Activated T-cell treated with anti-CD3 and anti-CD28 coated beads, Interleukin-2, amount 50 U/mL, for 1 hour (primary cell): ENCODE data around the gene RPL19.

Experiments used
- DNase-seq: peaks from one replicate; pipeline ENCODE4 v3.0.0-alpha.2; 2020

The RPL19 gene

DNA sequence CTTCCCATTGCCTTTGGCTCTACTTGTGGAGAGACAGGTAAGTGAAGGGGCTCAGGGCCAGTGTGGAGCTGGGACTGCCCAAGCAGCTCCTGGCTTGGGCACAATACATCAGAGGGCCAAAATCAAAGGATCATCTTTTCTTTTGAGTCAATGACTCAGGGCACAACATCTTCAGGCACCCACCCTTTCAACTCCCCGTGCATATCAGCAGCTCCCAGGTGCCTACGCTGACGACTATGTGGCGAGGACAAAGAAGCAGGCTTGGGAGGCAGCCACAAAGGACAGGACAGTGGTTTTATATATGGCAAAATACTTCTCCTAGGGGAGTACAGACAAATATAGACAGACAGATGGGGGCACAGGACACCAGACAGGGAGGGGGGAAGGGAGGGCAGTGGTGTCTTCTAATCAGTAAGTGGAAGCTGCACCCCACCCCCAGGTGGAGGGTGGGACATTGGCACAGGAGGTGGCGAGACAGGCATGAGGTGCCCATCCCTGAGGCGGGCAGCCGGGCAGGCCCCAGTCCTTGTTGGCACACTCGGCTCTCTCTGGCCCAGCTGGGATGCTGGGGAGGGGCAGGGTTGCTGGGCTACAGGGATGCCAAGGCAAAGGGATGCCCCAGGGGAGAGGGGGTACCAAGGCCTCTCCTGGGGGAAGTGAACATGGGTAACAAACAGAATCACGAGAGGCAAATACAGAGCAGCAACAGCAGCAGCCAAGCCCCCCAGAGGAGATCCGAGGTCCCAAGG is 26.4 kb upstream of the RPL19 start:
- no peak for DNase-seq

DNA sequence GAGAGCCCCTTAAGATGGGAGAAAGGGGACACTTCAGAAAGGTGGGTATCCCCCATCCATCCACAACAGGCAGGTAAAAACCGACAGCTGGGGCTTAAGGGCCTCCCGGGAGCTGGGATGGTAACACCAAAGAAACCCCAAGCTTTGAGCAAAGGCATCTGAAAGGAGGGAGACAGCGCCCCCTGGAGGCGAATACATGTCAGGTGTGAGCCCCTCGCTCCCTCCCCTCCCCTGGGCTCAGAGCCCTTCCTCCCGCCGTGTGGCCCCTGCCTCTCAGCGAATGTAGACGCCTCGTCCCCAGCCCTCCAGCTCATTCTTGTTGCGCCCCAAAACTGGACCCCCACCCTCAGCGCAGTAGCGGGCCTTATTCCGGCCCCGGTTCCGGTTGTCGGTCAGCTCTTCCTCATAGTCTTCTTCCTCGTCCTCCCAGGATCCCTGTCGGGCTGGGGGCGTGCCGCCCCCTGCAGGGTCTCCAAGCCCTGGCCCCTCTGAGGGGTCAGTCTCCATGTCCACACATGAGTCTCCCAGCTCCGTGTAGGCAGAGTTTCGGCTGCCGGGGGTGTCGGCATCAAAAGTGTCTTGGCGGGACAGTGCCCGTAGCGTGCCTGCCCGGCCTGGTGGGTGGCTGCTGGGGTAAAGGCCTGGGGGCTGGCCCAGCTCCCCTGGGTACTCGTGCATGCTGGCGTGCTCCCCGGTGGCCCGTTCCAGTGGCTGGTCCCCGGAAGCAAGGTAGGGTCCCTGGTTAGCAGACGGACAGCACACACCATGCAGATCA is 25.0 kb upstream of the RPL19 start:
- peak; percentile 77 for DNase-seq

DNA sequence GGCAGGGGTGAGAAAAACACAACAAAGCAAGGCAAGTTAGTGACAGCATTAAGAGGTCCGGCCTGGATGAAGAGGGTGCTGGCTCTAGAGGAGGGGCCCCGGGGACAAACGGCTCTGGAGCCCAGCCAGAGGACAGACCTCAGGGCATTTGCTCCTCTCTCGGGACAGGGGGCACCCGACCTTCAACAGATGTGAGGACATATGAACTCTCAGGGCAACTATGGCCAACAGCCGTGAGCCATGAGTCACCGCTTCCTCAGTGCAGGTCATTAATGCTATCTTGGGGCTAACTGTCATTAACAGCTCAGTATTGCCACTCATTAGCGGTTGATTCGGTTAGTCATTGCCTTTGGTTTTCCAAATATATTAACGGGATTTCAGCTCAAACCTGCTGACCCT is 24.4 kb upstream of the RPL19 start:
- DNase-seq: no peak

DNA sequence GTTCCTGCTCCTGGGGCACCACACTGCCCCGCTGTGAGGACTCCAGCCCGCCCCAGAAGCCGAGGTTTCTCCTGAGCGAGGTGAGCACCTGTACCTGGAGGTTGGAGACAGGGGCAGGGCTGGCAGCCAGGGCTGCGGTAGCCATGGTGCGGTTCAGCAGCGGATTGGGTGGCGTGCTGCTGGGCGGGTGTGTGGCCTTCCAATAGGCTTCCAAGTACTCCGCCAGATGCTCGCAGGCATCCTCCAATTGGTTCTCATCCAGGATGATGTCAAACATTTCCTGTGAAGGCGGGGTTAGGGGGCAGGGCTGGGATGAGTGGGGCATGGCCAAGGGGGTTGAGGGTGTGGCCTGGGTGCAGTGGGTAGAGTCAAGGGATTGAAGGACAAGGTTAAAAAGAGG is 22.8 kb upstream of the RPL19 start:
- no peak for DNase-seq

DNA sequence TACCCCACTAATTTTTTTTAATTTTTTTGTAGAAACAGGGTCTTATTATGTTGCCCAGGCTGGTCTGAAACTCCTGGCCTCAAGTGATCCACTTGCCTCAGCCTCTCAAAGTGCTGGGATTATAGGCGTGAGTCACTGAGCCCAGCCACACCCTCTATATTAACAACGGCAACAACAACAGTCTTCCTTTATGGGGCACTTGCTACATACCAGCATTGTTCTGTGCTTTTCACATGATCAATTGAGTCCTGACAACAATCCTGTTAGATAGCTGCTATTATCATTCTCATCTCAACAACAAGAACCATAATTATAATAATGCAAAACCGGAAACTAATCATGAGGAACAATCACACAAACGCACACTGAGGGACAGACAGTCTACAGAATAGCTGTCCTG is 21.5 kb upstream of the RPL19 start:
- no peak for DNase-seq

DNA sequence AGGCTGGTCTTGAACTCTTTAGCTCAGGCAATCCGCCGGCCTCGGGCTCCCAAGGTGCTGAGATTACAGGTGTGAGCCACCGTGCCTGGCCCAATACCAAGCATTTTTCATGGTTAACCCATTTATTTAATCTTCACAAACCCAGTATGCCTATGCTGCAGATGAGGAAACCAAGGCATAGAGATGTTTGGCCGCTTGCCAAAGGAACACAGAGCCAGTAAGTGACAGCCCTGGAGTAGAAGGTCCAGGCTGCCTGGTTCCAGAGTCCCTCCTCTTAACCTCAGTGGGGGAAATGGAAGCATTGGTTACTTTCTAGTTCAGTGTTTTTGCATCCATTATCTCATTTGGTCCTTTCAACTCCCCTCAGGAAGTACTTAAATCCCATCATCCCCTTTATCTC is 18.8 kb upstream of the RPL19 start:
- DNase-seq: no peak

DNA sequence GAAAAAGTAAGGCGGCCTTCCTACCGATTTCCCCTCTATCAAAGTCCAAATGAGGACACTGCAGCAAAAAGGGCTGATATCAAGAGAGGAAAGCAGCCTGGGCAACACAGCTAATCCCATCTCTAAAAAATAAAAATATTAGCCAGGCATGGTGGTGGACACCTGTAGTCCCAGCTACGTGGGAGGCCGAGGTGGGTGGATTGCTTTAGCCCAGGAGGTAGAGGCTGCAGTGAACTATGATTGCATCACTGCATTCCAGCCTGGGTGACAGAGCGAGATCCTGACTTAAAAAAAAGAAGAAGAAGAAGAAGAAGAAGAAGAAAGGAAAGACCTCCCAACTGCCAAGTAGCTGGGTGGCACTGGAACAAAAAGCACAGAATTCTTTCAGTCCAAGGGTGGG is 17.0 kb upstream of the RPL19 start:
- DNase-seq: no peak

DNA sequence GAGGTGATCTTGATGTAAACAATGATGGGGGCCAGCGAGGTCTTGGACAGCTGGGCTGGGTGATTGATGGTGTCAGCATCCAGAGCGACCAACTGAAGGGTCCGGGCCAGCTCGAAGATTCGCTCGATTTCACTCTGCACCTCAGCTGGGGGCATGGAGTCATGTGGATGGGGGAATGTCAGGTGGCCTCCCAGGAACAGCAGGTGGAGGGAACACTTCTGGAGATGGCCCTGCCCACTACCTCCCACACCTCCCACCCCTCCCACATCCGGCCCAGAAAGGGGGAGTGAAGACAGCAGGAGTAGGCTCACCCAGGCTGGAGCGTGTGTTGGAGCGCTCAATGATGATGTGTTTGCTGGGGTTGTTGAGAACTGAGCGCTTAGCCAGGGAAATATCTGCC is 16.4 kb upstream of the RPL19 start:
- no peak for DNase-seq

DNA sequence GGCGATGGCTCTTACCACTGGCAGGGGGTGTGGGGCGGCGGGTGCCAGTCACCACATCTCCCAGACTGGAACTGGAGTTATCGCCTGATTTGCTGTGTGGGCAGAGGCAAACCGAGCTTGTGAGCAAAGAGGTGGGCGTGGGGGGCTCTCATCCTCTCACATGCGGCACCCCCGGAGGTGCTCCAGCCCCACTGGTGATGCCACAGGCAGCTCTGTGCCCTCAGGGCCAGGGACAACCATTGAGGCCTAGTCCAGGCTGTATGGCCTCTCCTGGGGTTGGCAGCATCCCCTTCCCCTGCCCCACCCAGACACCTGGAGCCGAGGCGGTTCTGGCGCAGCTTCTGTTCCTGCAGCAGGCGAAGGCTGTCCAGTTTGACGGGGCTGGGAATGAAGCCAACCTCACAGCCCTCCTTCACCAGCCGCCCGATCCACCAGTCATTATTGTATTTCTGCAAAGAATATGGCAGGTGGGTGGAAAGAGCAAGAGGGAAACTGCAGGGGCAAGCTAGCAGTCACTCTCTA is 13.5 kb upstream of the RPL19 start:
- no peak for DNase-seq

DNA sequence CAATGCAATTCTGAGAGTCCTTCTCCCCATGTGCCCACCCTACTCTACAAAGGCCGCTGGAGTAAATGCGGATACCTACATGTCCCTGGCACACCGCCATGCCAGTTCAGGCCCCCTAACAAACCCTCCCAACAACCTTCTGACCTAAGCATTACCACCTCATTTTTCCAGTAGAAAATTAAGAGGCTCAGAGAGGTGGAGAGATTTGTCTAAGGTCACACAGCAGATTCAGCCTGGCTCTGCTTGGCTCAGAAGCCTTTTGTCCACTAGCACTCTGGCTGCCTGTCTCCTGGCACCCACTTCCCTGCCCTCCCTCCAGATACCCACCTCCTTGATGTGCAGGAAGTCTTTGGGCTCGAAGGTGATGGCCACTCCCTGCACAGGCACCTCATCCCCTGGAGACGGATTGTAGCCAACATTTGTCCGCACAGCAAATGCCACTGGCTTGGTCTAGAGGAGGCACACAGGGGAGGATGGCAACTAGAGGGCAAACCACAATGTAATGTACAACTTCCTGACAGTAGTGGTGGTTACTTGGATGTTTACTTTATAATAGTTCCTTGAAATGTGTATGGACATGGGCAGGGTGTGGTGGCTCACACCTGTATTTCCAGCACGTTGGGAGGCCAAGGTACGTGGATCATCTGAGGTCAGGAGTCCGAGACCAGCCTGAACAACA is 12.8 kb upstream of the RPL19 start:
- no peak for DNase-seq

DNA sequence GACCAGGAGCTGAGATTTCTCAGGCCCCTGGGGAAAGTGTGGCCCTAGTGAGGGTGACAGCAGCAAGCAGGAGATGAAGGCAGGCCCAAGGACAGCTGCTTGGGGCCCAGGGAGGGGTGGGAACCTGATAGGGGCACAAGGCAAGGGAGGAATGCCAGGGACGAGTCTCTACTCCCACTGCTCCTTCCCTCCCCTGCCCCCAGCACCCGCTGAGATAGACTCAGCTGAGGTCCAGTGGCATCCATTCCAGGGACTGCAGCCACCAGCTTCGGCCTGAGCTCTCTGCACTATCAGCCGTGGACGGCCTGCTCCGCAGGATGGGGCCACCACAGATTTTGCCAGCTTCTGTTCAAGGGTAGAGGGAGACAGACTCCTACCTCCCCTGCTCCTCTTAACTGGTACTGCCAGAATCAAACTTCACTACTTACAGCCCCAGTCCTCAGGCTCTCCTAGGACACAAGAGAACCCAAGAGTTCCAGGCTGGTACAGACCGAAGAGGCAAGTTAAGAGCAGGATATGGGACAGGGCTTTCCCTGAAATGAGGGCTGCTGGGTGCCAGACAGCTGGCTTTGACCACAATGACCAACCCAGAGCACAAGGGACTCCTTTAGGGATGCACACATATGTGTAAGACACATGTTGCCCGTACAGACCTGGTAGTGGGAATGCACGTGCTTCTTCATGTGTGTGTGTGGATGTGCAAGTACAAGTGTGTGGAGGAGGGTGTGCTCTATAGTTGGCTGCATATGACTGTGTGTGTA is 8.2 kb upstream of the RPL19 start:
- DNase-seq: no peak

DNA sequence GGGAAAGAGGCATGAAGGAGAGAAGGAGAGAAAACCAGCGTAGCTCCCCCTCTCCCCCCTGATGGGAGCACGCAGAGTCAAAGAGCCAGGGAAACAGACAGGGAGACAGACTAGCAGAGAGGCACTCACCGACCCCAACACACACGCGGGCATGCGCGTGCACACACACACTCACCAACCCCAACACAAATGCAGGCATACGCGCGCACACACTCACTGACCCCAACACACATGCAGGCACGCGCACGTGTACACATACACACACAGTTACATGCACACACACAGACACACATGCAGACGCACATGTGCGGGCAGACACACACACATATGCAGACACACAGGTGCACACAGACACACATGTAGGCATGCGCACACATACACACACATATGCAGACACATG is 7.2 kb upstream of the RPL19 start:
- DNase-seq: no peak

DNA sequence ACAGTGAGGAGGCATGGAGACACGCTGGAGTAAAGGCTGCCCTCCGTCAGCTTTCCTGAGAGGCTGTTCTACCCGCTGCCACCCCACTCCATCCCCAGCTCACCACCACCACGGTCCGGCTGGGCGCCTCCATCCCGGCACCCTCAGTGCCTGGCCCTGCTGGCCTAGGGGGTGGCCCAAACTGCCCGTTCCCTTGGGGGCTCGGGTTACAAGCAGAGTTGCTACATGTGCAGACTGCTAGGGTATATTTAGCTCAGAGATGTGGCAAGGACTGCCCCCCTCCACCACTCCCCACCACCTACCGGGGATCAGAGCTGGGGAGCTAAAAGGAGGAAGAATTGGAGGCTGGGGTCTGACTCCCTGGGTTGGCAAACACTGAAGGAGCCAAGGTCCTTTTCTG is 6.7 kb upstream of the RPL19 start:
- no peak for DNase-seq

DNA sequence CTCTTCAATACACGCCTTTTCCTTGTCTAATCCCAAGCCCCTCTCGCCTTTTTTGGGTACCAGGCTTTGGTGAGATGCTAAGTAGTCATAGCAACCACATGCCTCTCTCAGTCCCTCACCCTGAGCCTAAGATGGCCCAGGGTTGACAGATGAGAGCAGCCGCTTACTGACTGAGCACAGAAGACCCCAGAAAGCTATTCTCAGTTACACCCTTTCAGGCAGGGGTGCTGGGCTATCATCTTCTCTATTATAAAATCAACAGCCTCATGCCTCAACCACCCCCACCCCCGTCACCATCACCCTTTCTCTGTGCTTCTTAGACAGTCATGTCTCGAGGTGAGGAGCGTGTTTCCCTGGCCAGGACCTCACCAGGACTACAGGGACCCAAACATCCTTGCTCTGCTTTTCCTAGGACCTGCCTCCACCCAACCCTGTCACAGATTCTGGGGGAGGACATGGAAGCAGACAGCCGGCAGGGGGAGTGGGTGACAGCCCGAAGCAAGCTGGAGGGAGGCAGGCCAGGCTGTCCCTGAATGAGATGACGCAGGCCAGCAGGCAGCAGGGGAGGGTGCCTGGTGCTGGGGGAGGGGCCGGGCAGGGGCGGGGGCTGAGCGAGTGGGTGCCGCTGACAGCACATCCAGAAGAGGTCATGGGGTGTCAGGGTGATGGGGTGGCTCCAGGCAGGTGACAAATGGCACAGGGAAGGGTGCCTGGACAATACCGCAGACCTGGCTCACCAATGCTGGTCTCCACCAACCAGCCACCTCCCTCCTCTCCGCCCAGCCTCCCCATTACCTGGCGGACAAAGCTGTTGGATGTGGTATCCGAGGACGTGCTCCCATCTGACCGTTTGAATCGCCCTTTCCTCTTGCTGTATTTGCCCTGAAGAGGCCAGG is 5.7 kb upstream of the RPL19 start:
- DNase-seq: no peak

DNA sequence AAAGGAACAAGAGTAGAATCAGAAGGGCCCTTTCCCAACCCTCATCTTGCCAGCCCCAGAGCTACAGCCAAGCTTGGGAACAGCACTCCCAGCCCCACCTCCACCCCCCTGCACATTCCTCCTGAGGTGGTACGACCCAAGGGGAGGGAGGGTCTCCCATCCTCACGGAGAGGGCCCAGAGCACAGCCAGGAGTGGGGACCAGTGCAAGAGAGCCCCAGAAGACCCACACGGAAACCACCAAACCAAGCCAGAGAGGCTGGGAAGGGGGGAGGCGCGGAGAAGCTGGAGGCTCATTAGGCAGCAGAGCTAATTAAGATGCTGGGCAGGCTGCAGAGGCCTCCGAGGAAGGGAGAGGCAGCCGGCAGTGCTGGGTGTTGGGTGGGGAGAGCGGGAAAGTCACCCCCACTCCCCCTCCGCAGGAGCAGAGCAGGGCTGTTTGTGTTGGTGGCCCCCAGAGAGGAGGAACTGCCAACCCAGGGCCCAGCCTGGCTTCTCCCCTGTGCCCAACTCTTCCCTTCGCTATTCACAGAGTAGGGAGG is 5.0 kb upstream of the RPL19 start:
- no peak for DNase-seq

DNA sequence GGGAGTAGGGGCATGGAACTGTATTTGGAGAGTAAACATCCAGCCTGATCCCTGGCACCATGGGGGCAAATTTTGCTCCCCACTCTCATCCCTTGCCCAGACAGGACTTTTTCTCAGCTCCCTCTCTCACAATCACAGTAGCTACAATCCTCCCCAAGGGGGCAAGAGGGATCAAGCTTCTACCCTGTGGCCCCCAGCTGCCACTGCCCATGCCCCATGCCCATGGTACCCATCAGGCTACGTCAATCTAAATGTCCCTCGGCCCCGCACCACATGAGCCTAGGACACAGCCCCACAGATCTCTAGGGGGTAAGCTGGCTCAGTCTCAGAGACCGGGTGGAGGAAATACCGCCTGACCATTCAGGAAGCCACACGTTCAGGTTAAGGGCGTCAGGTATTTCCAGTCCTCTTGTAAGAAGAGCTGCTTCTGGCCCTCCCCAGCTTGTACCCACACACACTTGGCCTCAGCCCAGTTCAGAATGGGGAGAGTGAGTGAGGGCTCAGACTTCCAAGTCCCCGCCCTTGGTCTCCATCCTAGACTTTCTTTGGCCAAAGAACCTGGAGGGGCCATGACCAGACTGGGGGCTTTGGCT is 4.4 kb upstream of the RPL19 start:
- DNase-seq: no peak

DNA sequence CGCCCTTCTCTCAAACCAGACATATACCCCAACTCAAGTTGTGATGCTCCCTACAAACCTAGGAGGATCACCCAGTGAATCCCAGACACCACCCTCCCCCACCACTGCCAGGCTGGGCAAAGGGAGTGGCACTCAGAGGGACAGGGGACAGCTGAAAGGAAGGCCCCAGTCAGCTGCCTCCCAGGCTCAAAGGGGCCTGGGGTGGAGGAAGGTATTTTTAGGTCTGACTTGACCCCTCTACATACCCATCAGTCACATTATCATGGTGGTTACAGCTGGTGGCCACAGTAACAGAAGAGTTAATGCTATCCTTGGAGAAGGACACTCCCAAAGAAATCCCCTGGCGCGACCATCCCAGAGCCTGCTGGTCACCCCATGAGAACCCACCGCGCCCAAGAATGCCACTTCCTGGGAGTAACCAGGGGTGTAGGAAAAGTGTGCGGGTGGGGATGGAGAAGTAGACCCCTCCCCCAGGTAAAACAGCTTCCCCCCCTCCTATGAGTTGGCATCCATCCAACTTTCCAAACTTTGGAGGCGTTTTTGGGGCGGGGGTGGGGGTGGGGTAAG is 3.8 kb upstream of the RPL19 start:
- DNase-seq: no peak

DNA sequence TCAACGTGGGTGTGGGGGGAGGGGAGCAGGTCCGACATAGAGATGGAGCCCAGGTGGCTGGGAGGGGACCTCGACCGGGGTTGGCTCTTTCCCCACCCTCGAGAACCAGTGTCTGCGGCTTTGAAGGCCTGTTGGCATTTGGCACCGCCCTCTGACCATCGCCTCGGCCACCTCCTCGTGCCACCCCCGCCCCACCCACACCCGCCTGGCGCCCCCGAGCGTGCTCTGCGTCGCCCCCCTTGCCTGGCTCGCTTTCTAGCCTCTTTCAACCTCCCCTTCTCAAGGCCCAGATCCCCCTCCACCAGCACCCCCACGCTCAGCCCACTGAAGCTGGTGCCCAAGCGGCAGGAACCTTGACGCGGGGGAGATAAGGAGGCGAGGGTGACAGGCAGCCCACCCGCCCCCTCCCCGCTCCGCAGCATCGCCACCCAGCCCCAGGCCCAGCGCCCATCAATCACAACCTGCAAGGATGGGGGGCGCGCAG is 3.2 kb upstream of the RPL19 start:
- DNase-seq: no peak

DNA sequence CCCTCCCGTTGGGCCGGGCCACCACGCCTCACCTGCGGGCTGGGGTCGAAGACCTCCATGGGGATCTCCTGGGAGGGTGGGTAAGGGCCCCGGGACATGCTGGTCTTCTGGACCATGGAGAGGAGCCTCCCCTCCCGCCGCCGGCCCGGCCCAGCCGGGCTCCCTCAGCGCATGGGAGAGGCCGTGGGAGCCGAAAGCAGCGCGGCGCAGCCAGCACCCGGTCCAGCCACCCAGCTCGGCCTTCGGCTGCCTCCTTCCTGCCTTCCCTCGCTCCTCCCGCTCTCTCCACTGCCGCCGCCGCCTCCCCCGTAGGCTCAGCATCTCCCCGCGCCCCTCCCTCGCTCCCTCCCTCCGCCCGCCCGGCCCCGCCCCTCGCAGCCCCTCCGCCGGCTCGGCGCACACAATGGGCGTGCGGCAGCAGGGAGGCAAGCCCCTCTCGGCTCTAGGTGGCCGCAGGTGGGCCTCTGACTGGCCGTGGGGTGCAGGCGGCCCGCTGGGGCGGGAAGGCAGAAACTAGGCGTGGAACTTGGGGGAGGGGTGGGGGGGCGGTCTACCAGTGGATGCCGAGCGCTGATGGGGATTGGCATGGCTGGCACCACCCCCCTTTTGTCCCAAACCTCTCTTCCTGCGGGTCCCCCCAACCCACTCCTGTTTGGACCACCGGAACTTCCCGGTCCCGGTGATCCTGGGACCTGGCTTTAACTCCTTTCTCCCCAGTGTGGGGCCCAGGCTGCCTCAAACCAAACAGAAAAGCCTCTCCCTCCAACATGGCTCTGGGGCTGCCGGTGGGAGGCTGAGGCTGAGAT is 2.5 kb upstream of the RPL19 start, which contains the start of gene CACNB1:
Gene CACNB1 (minus strand): TSS at position 290 of the 806 bp plus-strand sequence. CDS start 174 bp downstream, at position 116.
- DNase-seq: peak; percentile 71

DNA sequence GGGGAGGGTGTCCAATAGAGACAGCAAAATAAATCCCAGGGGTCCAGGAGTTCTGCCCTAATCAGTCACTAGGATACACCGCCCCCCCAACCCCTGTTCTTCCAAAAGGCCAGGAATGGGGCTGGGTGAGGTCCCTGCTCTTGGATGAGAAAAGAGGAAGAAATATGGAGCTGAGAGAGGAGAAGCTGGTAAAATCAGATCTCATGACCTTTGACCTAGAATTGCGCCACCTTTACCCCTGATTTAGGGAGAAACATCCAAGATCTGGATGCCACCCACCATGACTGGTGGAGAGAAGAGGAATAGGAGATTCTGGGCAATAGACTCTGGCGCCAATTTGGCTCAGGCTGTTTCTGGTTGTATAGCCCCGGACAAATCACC is 1.9 kb upstream of the RPL19 start:
- no peak for DNase-seq
